Measurements from ENCODE around the gene SP2. TPM values are rescaled to one million over a fixed set of nuclear protein-coding genes. Genes with fewer than 3 reads are reported as not detected.
A peak's percentile ranks its signal among the peaks of the same experiment; 100 is the strongest.

SP2 gene
- total and polyA plus RNA-seq, 11 donors: 4.1 to 21.2 (median 16.0) TPM

GRCh38 chr17:47875011-47875985, 20.7 kb upstream of the SP2 start:
- DNase-seq (peak in 1 of 5 donors; percentile 54), ATAC-seq (no peak)
- no peak overlapping the region for H3K4me3 ChIP-seq
- no peak overlapping the region for H3K27ac ChIP-seq
- WGBS, 4 donors: 64 to 68% (median 67%) methylated on average over 11 of the region's 11 CpGs
- H3K27me3 ChIP-seq: peaks cover 0 to 69% (median 25%) of the 10 kb centered on the region in 9 donors
- intact Hi-C loops (cut with DNase I): no loop called here
- no peaks in the 10 kb centered on the region for H3K36me3 ChIP-seq
- no peaks in the 10 kb centered on the region for H3K9me3 ChIP-seq
- no peak for TF ChIP-seq CTCF (IDR thresholded peaks at IDR 0.05)
- TF ChIP-seq POLR2A (IDR thresholded peaks at IDR 0.05): no peak
- H3K4me1 ChIP-seq: peaks cover 0 to 8% (median 0%) of the 10 kb centered on the region in 12 donors

- TF ChIP-seq POLR2A (IDR thresholded peaks at IDR 0.05) (no peak), CTCF (IDR thresholded peaks at IDR 0.05) (no peak)
- H3K27me3 ChIP-seq: peaks cover 0 to 48% (median 20%) of the 10 kb centered on the region in 9 donors
- H3K36me3 ChIP-seq: no peaks in the 10 kb centered on the region
- no peaks in the 10 kb centered on the region for H3K9me3 ChIP-seq
- no peak overlapping the region for H3K4me3 ChIP-seq
- peak in 1 of 5 donors; percentile 0 for DNase-seq
- ATAC-seq: no peak
- H3K4me1 ChIP-seq: peaks cover 0 to 12% (median 0%) of the 10 kb centered on the region in 12 donors
- H3K27ac ChIP-seq: no peak overlapping the region
- WGBS, 4 donors: 56 to 62% (median 59%) methylated on average over 9 of the region's 9 CpGs
- intact Hi-C loops (cut with DNase I): no loop called here
Measured at GRCh38 chr17:47877368-47878034, 18.5 kb upstream of the SP2 start.

- DNase-seq (peak in 1 of 5 donors; percentile 21), ATAC-seq (no peak)
- 58 to 62% (median 59%) methylated on average over 10 of the region's 10 CpGs for WGBS, 4 donors
- no peak for TF ChIP-seq CTCF (IDR thresholded peaks at IDR 0.05)
- no peak for TF ChIP-seq POLR2A (IDR thresholded peaks at IDR 0.05)
- H3K36me3 ChIP-seq: no peaks in the 10 kb centered on the region
- peaks cover 0 to 15% (median 1%) of the 10 kb centered on the region in 12 donors for H3K4me1 ChIP-seq
- H3K9me3 ChIP-seq: no peaks in the 10 kb centered on the region
- H3K27ac ChIP-seq: no peak overlapping the region
- peaks cover 0 to 40% (median 14%) of the 10 kb centered on the region in 9 donors for H3K27me3 ChIP-seq
- intact Hi-C loops (cut with DNase I): no loop called here
- no peak overlapping the region for H3K4me3 ChIP-seq
Measured at GRCh38 chr17:47878203-47879027, 17.6 kb upstream of the SP2 start.
